ENCODE data around the gene PTPRN2.
"Not testable (repeated sequence)": the region's sequence is repeated elsewhere in the genome, so short reads cannot be mapped to it uniquely, and the experiment has no call there.

PTPRN2 gene

DNA sequence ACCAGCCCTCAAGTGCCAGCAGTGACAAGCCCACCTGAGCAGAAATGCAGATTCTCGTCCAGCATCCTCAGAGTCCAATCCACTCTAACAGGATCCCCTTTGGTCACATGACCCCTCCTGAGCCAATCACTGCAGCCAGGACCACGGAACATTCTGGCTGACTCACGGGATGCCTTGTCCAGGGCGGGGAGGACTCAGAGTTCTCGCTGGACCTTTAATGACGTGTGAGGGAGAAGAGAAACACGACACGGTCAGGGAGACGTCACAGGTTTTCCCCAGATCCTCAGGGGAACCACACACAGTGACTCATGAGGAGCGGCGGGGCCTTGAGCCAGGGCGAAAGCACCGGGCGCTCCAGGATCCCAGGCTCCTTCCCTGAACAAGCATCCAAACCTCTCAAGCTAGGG lies 155.7 kb downstream of the PTPRN2 start:
- DNase-seq = no peak

DNA sequence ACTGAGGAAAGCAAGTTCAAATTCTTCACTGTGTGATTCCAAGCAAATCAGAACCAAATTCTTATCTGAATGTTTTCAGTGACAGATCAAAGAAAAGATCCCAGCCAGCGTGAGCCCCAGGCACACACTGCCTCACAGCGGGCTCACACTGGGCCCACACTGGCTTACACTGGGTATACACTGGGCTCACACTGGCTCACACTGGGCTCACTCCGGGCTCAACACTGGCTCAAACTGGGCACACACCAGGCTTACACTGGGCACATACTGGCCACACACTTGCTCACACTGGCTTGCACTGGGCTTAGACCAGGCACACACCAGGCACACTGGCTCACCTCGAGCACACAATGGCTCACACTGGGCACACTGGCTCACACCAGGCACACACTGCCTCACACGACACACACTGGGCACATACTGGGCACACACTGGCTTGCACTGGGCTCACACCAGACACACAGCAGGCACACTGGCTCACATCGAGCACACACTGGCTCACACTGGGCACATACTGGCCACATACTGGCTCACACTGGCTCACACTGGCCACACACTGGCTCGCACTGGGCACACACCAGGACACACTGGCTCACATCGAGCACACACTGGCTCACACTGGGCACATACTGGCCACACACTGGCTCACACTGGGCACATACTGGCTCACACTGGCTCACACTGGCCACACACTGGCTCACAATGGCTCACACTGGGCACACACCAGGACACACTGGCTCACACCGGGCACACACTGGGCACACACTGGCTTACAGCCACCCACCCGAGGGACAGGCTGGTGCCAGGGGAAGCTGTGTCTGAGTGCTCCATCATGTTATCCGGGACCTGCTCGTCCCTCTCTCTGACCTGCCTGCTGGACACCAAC lies 156.3 kb downstream of the PTPRN2 start:
- no peak for DNase-seq

- DNase-seq = no peak
These were observed 157.2 kb downstream of the PTPRN2 start for GRCh38 chr7:158430308-158431034.

DNA sequence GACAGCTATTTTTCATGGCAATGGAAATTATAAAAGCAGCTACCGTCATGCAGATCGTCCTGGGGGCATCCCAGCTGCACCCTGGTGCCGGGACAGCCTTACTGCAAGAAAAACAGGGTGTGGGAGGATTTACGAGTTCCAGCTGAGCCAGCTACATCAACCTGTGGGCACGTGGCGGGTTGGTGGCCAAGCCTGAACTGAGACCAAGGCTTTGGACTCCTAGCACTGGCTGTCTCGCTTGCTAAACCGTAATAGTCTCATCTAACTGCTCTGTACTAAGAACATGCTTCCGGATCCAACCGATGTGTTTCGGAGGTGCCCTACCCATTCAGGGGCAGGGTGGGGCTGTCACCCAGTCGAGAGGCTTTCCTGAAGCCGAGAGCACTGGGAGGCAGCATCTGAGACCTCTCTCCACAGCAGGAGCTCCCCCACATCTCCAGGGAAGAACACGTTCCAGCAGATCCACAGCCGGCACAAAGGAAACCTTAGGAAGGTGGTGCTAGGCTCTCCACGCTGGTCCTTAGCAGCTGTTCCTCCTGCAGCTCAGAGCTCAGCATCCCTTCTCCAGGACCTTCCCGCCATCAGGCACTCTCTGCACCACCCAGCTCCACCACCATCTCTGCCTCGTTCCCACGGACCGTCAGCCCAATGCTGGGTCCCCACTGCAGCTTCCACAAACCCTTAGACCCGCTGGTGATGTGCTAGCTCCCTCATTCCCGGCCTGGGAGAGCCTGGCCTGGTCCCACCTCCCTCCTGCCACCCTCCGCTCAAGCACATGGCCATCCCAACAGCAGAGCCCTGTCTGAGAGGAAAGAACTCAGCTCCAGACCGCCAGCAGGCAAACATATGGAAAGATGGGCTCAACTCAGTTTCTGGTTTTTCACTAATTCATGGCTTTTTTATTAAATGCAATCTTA lies 158.5 kb downstream of the PTPRN2 start:
- no peak for DNase-seq

GRCh38 chr7:158428131-158428836 lies 159.3 kb downstream of the PTPRN2 start:
- no peak for DNase-seq

GRCh38 chr7:158425676-158426075 lies 161.9 kb downstream of the PTPRN2 start:
- not testable (repeated sequence) for DNase-seq

- DNase-seq = no peak
These were observed 163.1 kb downstream of the PTPRN2 start for GRCh38 chr7:158424531-158424930.

- DNase-seq = no peak
These were observed 163.6 kb downstream of the PTPRN2 start for GRCh38 chr7:158424011-158424410.

- no peak for DNase-seq
These were observed 164.6 kb downstream of the PTPRN2 start for GRCh38 chr7:158422887-158423560.

GRCh38 chr7:158422196-158422886 lies 165.3 kb downstream of the PTPRN2 start:
- no peak for DNase-seq

DNA sequence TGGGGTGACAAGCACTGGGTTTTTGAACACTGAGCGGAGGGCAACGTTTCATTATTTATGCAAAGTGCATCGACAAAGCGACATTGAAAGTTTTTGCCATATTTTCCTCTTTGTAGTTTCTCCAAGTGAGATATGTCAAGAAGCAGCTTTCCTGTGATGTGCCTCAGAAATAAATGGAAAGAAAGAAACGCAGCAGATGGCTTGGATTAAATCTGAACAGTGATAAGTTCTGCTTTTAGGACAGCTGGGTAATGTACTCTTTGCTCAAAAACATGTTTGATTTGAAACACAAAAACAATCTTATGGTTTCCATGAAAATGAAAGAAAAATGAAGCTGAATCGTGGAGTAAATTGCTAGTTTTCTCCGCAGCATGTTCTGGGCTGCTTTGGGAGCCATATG lies 166.3 kb downstream of the PTPRN2 start:
- DNase-seq = no peak

DNA sequence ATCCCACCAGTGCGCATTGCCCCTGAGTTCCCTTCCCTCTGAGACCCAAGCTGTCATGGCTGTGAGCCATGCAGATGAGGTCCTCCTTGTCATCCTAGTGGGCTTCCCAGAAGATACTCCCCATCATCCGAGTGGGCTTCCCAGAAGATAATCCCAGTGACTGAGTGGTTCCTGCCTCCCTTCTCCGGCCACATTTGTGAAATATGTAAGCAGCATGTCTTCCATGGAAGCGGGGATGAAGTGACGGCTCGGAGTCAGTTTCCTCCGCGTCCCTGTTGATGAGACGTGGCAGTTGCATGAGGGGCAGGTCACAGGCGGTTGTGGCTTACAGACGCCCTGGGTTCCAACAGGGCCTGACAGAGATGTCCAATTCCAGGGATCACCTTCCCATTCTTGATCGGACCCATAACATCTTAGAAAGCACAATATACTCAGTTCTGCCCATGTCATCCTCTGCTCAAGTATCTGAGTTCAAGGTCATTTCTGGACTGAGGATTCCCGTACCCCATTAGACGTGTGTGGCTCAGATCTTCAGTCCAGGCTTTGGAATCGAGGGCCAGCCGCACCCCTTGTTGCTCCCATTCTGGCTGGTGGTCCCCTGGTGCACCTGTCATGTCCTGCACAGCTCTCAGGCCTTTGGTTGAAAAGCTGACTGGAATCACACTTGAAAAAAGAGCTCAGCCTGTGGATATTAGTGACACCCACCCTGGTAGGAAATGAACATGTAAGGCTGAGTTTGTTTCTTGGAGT lies 166.9 kb downstream of the PTPRN2 start:
- no peak for DNase-seq

DNA sequence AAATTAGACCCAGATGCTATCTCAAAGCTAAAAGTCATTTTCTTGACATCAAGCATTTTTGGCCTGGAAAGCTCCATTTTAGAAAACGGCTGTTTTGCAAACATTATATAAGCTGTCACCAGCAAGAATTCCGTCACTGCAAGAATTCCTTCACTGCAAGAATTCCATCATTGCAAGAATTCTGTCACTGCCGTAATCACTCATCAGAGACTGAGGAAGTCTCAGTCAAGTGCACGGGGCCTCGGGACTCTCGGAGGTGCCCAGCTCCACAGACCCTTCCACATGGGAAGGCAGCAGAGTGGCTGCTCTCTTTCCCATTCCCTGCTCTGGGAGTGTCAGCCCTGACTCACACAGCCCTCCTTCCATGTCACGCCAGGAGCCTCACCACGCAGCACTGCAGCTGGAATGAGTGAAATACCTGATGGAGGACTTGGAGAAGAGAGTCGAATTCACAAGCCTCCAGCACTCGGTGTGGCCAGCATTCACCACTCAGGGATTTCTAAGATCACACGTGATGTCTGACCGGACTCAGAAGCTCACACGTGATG lies 168.3 kb downstream of the PTPRN2 start:
- no peak for DNase-seq

GRCh38 chr7:158418395-158418794 lies 169.2 kb downstream of the PTPRN2 start:
- not testable (repeated sequence) for DNase-seq

DNA sequence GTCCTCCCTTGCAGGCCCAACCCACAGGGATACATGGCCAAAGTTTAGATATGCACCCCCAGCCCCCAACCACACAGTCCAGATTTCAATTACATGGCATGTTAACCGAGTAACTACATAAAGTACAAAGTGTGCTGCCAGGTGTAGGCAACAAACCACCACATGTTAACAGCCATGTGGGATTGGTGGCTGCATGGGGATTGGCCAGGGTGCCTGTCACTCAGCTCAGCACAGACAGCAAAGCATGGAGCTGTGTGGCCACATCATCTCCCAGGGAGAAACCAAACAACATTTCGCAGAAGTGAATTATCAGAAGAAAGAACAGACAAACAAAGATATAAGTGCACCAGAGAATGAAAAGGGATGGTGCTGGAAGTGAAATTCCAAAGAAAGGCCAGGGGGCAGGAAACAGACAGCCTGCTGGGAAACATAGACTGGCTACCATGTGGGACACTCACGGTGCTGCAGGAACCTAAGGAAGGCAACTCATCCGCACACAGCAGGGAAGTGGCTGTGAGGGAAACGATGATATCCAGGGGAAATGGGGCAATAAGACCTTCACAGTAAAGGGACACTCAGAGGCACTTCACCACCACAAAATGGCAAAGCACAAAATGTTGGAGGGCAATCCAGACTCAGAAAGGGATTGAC lies 171.2 kb downstream of the PTPRN2 start:
- DNase-seq = no peak

GRCh38 chr7:158415316-158415715 lies 172.3 kb downstream of the PTPRN2 start:
- no peak for DNase-seq

- peak; percentile 82 for DNase-seq
These were observed 173.1 kb downstream of the PTPRN2 start for GRCh38 chr7:158414486-158414961.

DNA sequence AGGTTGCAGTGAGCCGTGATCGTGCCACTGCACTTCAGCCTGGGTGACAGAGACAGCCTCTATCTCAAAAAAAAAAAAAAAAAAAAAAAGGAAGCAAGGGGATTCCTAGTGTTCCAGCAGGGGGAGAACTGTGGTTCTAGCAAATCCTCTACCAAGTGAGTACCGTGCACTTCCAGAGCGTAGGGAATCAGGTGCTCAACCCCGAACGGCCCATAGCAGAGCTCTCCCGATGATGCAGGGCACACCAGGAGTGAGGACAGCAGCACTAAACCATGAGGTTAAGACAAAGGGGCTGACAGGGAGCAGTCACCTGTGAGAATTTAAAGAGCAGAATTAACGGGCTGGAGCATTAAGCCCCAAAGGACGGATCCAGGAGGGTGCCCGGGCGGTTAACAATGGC lies 173.6 kb downstream of the PTPRN2 start:
- DNase-seq = peak; percentile 30

GRCh38 chr7:158411232-158411950 lies 176.2 kb downstream of the PTPRN2 start:
- no peak for DNase-seq

All from NCI-H1417 treated with DMSO at 0.1 percent for 48 hours (cell line).